Glutamatergic neuron (in vitro differentiated cells): ENCODE measurements around the gene UNC80. TPM values are rescaled to one million over a fixed set of nuclear protein-coding genes. Genes with fewer than 3 reads are reported as not detected.

Experiments used
- DNase-seq: peaks from one replicate; pipeline ENCODE4 v3.0.0; 2022
- H3K27ac Mint-ChIP-seq: one replicate; pipeline ENCODE4 v1.8.0; 2020; ENCODE audit warnings: mild to moderate bottlenecking, mixed read lengths, inconsistent platforms; ENCODE audit not compliant: unreplicated experiment
- H3K27me3 Mint-ChIP-seq: one replicate; pipeline ENCODE4 v1.8.0; 2020; ENCODE audit warnings: mild to moderate bottlenecking, moderate library complexity, mixed read lengths, inconsistent platforms; ENCODE audit not compliant: unreplicated experiment
- H3K36me3 Mint-ChIP-seq: one replicate; pipeline ENCODE4 v1.8.0; 2020; ENCODE audit warnings: mild to moderate bottlenecking, mixed read lengths, inconsistent platforms; ENCODE audit not compliant: unreplicated experiment
- H3K4me1 Mint-ChIP-seq: one replicate; pipeline ENCODE4 v1.8.0; 2020; ENCODE audit warnings: mild to moderate bottlenecking, low read depth, mixed read lengths, inconsistent platforms; ENCODE audit not compliant: unreplicated experiment
- H3K4me3 Mint-ChIP-seq: one replicate; pipeline ENCODE4 v1.8.0; 2020; ENCODE audit warnings: mild to moderate bottlenecking, mixed read lengths, inconsistent platforms; ENCODE audit not compliant: unreplicated experiment
- H3K9me3 Mint-ChIP-seq: one replicate; pipeline ENCODE4 v1.8.0; 2020; ENCODE audit warnings: mild to moderate bottlenecking, moderate library complexity, mixed read lengths, inconsistent platforms; ENCODE audit not compliant: unreplicated experiment
- total RNA-seq: library from RNA; stranded (reverse); fragmentation: NEBNext Ultra II Directional; extraction: Animal tissue kit (Norgen Biotek cat#: 25700); gene quantifications from one replicate; pipeline ENCODE4 v1.2.1, GENCODE V29; 2021; ENCODE audit not compliant: unreplicated experiment
- TF ChIP-seq, protein P1 (sequence below): fragments of 200-600 bp; sonication (generic); IDR thresholded peaks from one replicate; pipeline ENCODE4 v1.5.0; 2021; ENCODE audit not compliant: partially characterized antibody, unreplicated experiment

Gene UNC80
- total RNA-seq, 1 donor from 2014 or later, result 9.0 TPM

DNA sequence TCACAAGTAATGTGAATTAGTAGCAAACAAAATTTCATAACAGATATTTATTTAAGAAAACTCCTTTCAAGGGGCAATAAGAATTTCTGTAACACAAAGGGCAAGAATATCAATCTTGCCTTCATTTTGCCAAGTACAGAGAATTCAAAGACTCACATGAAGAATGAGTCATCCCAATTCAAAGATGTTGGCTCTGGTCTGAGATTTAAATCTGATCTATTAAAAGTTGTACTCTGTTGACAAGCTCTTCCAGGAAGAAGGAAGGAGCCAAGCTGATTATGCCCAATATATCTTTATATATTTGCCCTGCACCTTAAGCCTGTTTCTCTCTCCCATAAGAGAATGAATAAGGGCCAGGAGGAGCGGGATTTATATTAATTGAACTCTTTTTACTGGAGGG, 174.9 kb downstream of the UNC80 start:
- Mint-ChIP-seq H3K36me3 (peaks cover 4% of the 10 kb centered on the region), H3K27ac (no peak overlapping the region), H3K27me3 (no peaks in the 10 kb centered on the region), H3K9me3 (peaks cover 1% of the 10 kb centered on the region), H3K4me3 (no peak overlapping the region), H3K4me1 (no peaks in the 10 kb centered on the region)
- DNase-seq, result no peak
- TF ChIP-seq, protein P1, sequence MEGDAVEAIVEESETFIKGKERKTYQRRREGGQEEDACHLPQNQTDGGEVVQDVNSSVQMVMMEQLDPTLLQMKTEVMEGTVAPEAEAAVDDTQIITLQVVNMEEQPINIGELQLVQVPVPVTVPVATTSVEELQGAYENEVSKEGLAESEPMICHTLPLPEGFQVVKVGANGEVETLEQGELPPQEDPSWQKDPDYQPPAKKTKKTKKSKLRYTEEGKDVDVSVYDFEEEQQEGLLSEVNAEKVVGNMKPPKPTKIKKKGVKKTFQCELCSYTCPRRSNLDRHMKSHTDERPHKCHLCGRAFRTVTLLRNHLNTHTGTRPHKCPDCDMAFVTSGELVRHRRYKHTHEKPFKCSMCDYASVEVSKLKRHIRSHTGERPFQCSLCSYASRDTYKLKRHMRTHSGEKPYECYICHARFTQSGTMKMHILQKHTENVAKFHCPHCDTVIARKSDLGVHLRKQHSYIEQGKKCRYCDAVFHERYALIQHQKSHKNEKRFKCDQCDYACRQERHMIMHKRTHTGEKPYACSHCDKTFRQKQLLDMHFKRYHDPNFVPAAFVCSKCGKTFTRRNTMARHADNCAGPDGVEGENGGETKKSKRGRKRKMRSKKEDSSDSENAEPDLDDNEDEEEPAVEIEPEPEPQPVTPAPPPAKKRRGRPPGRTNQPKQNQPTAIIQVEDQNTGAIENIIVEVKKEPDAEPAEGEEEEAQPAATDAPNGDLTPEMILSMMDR, result no peak

DNA sequence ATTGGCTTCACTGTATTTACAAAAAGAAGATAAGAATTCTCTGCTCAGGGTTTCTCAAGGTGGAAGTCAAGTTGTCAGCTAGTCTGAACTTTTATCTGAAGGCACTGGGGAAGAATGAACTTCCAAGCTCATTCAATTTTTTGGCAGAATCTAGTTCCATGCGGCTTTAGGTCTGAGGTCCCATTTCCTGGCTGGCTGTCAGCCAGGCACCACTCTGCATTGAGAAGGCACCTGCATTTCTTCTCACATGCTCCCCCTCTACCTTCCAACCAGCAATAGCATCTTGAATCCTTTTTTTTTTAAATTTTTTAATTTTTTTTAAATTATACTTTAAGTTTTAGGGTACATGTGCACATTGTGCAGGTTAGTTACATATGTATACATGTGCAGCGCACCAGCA, 184.6 kb downstream of the UNC80 start:
- no peak overlapping the region for H3K4me3 Mint-ChIP-seq
- H3K9me3 Mint-ChIP-seq, result peaks cover 2% of the 10 kb centered on the region
- TF ChIP-seq, protein P1, result no peak
- H3K27me3 Mint-ChIP-seq, result no peaks in the 10 kb centered on the region
- H3K36me3 Mint-ChIP-seq, result peaks cover 7% of the 10 kb centered on the region
- H3K27ac Mint-ChIP-seq, result no peak overlapping the region
- no peak for DNase-seq
- no peaks in the 10 kb centered on the region for H3K4me1 Mint-ChIP-seq

DNA sequence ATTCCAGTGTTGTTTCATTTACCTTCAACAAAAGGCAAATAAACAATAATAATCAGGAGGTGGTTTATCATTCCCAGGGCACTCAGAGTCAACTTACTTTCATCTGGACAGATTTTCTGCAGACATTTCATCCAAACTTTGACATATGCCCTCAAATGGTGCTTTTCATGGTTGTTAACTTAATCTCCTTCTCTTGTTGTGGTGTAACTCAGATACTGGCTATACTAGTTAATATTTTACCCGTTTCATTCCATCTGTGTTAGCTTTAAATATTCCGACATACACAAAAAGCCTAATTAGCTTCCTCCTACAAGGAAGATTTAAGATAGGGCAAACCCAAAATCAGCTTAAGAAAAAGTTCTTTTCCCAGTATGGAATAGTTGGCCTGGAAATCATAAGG, 186.4 kb downstream of the UNC80 start:
- no peaks in the 10 kb centered on the region for H3K4me1 Mint-ChIP-seq
- no peak overlapping the region for H3K4me3 Mint-ChIP-seq
- TF ChIP-seq, protein P1, result no peak
- H3K36me3 Mint-ChIP-seq, result no peaks in the 10 kb centered on the region
- no peak overlapping the region for H3K27ac Mint-ChIP-seq
- no peaks in the 10 kb centered on the region for H3K9me3 Mint-ChIP-seq
- H3K27me3 Mint-ChIP-seq, result no peaks in the 10 kb centered on the region
- DNase-seq, result no peak

DNA sequence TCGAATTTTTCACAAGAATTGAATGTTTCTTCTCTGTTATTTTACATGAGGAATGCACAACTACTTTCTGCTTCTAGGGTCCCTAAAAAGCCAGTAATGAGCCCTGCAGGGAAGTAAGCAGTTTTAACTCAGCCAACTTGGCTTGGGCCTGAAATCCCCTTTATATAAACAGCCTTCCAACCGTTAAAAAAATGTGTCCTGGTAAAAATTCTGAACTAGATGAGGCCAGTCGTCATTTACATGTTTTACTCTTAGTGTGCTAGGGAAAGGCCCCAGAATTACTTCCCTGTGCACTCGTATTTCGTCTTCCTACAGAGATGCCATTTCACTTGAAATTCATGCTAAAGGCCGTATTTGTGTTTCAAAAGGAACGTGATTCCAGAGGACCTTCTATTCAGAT, 188.4 kb downstream of the UNC80 start:
- TF ChIP-seq, protein P1, result no peak
- no peak overlapping the region for H3K4me3 Mint-ChIP-seq
- H3K36me3 Mint-ChIP-seq, result no peaks in the 10 kb centered on the region
- no peaks in the 10 kb centered on the region for H3K4me1 Mint-ChIP-seq
- DNase-seq, result no peak
- H3K27ac Mint-ChIP-seq, result no peak overlapping the region
- H3K27me3 Mint-ChIP-seq, result no peaks in the 10 kb centered on the region
- H3K9me3 Mint-ChIP-seq, result no peaks in the 10 kb centered on the region

DNA sequence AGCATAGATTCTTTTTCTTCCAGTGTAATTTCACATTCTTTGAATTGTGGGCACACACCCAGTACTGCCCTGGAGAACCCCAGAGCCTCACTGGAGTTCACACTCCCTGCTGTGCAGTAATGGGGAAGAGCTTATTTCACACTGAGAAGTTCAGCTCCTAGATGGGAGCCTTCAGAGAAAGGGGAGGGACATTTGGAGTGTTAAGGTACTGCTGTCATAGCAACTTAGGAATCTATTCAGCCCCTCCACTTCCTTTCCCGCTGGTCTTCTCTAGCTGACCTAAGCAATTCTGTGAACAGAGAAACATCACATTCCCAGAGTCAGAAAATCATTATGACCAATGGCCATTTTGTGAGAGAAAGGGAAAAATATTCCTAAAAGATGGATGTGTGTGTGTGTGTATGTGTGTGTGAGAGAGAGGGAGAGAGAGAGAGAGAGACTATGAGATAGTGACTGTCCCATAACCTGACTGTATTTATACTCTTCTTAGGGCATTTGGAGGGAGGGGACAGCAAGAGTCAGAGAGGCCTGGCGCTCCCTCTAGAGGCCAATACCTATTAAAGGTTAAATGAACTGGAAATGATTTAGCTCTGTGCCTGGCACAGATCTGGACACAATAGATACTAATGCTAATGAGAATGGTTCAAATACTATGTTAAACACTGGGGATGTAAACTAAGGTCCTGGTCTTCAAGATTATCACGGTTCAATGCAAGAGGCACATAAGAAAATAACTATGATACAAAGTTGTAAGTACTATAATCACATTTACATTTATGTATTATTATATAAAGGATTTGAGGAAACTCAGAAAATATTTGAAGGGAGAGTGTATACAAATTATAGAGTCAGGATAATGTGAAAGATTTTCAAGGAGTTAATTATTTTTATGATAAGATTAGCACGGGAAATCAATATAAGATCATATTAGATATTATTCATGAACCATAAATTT, 189.3 kb downstream of the UNC80 start:
- TF ChIP-seq, protein P1, result peak; percentile 72
- Mint-ChIP-seq H3K27me3 (no peaks in the 10 kb centered on the region), H3K36me3 (no peaks in the 10 kb centered on the region), H3K27ac (no peak overlapping the region), H3K4me1 (no peaks in the 10 kb centered on the region), H3K9me3 (no peaks in the 10 kb centered on the region), H3K4me3 (no peak overlapping the region)
- DNase-seq, result peak; percentile 55
